Activated CD4-positive, alpha-beta T cell treated with anti-CD3 and anti-CD28 coated beads for 36 hours (primary cell): ENCODE data around the gene PCDHGC5. TPM values are rescaled to one million over a fixed set of nuclear protein-coding genes. Genes with fewer than 3 reads are reported as not detected.

Experiments
- ATAC-seq: fragments of 200-7000 bp; cut with Tn5 transposase; one replicate; pipeline ENCODE4 v1.10.0; 2021; ENCODE audit warnings: mild to moderate bottlenecking, moderate library complexity
- CTCF ChIA-PET: fragments of 350-600 bp; sonication (Branson Sonifier 250); formaldehyde crosslinking; loops from one replicate; lab custom pipeline; 2021; ENCODE audit warnings: antibody characterized with exemption; lab: Charles Lee
- POLR2A ChIA-PET: fragments of 350-600 bp; sonication (Branson Sonifier 250); formaldehyde crosslinking; loops from one replicate; lab custom pipeline; 2021; ENCODE audit warnings: antibody characterized with exemption, inconsistent platforms; lab: Charles Lee
- DNase-seq: peaks from one replicate; pipeline ENCODE4 v3.0.0-alpha.2; 2020
- H3K27ac Mint-ChIP-seq: one replicate; pipeline ENCODE4 v1.8.0; 2021; ENCODE audit warnings: mixed read lengths
- H3K27me3 Mint-ChIP-seq: one replicate; pipeline ENCODE4 v1.8.0; 2021; ENCODE audit warnings: mixed read lengths
- H3K36me3 Mint-ChIP-seq: one replicate; pipeline ENCODE4 v1.8.0; 2021; ENCODE audit warnings: low read depth, mixed read lengths
- H3K4me1 Mint-ChIP-seq: one replicate; pipeline ENCODE4 v1.8.0; 2021; ENCODE audit warnings: mixed read lengths
- H3K4me3 Mint-ChIP-seq: one replicate; pipeline ENCODE4 v1.8.0; 2021; ENCODE audit warnings: mild to moderate bottlenecking, moderate library complexity, mixed read lengths
- H3K9me3 Mint-ChIP-seq: one replicate; pipeline ENCODE4 v1.8.0; 2021; ENCODE audit warnings: low read depth, mixed read lengths
- intact Hi-C, 2 experiments: fragments of 100-400 bp; cut with DNase I in 1 of 2; cut with micrococcal nuclease in 1 of 2; formaldehyde crosslinking; loops; one replicate each; pipeline versions ENCODE4 v1.14.2 to v1.15.1; 2022 to 2024; cut with DNase I, micrococcal nuclease
- total RNA-seq, 2 experiments: library from RNA; stranded (reverse); gene quantifications; one replicate each; pipeline ENCODE4 v1.2.3, GENCODE V29; 2021

The PCDHGC5 gene
- total RNA-seq, 2 experiments from 2014 or later = not detected

- DNase-seq (no peak), ATAC-seq (no peak)
- H3K4me1 Mint-ChIP-seq = peaks cover 28% of the 10 kb centered on the region
- H3K36me3 Mint-ChIP-seq = no peaks in the 10 kb centered on the region
- ChIA-PET POLR2A (no interaction called here), CTCF (interaction anchor here (0.6 to 1.9 kb wide), 10 partner anchors 9 to 445 kb away, joined by 3 to 12 read pairs (median 4); partner anchors contain the start of genes DELE1, PCDHGA11, PCDHGA12 and PCDHGC5)
- intact Hi-C loops = loop anchor here (5.0 kb wide), 3 partner anchors 34 to 56 kb away; partner anchors contain the start of genes PCDHGA11 (in 1 of the 2) and PCDHGA12 (in 1 of the 2)
- peaks cover 60% of the 10 kb centered on the region for H3K27me3 Mint-ChIP-seq
- H3K27ac Mint-ChIP-seq = no peak overlapping the region
- no peaks in the 10 kb centered on the region for H3K9me3 Mint-ChIP-seq
- H3K4me3 Mint-ChIP-seq = no peak overlapping the region
Observed at GRCh38 chr5:141478321-141478945, 10.4 kb upstream of the PCDHGC5 start.

- H3K27me3 Mint-ChIP-seq = peaks cover 73% of the 10 kb centered on the region
- H3K27ac Mint-ChIP-seq = no peak overlapping the region
- POLR2A ChIA-PET = interaction anchor here (0.6 kb wide), 1 partner anchor 51 kb away, joined by 3 read pairs; no protein-coding TSS in a partner anchor
- H3K9me3 Mint-ChIP-seq = no peaks in the 10 kb centered on the region
- H3K4me1 Mint-ChIP-seq = peaks cover 34% of the 10 kb centered on the region
- no peak overlapping the region for H3K4me3 Mint-ChIP-seq
- DNase-seq (no peak), ATAC-seq (no peak)
- intact Hi-C loops = loop anchor here (5.0 kb wide), 3 partner anchors 33 to 57 kb away; partner anchors contain the start of genes PCDHGA11 (in 1 of the 2) and PCDHGA12 (in 1 of the 2)
- CTCF ChIA-PET = no interaction called here
- no peaks in the 10 kb centered on the region for H3K36me3 Mint-ChIP-seq
Observed at GRCh38 chr5:141479776-141480175, 9.1 kb upstream of the PCDHGC5 start.

- ChIA-PET POLR2A (interaction anchor here (0.5 kb wide), 1 partner anchor 54 kb away, joined by 3 read pairs; the partner anchor contains the start of gene PCDHGA12), CTCF (interaction anchor here (0.5 to 2.3 kb wide), 4 partner anchors 8 to 213 kb away, joined by 3 to 7 read pairs (median 5); partner anchors contain the start of genes PCDHGA10 and PCDHGC3)
- Mint-ChIP-seq H3K4me3 (no peak overlapping the region), H3K36me3 (no peaks in the 10 kb centered on the region), H3K27ac (no peak overlapping the region), H3K27me3 (peaks cover 72% of the 10 kb centered on the region), H3K4me1 (peaks cover 13% of the 10 kb centered on the region), H3K9me3 (no peaks in the 10 kb centered on the region)
- no peak for DNase-seq
- intact Hi-C loops = no loop called here
- ATAC-seq = no peak
Observed at GRCh38 chr5:141483902-141484301, 5.0 kb upstream of the PCDHGC5 start.

GRCh38 chr5:141484310-141484640, 4.6 kb upstream of the PCDHGC5 start:
- CTCF ChIA-PET = interaction anchor here (0.5 to 2.3 kb wide), 5 partner anchors 8 to 212 kb away, joined by 3 to 7 read pairs (median 6); partner anchors contain the start of genes PCDHGA10 and PCDHGC3

GRCh38 chr5:141484641-141485311, 4.1 kb upstream of the PCDHGC5 start, which contains the start of gene PCDHGC4:
Gene PCDHGC4, plus strand, starts transcription at chr5:141485030. Its CDS starts 144 bp downstream, at chr5:141485174.
- H3K4me1 Mint-ChIP-seq = peaks cover 13% of the 10 kb centered on the region
- POLR2A ChIA-PET = interaction anchor here (0.5 kb wide), 1 partner anchor 54 kb away, joined by 3 read pairs; the partner anchor contains the start of gene PCDHGA12
- ATAC-seq = peak; percentile 55
- H3K9me3 Mint-ChIP-seq = no peaks in the 10 kb centered on the region
- no peaks in the 10 kb centered on the region for H3K36me3 Mint-ChIP-seq
- peak within 1 kb of the TSS; percentile 44 for H3K4me3 Mint-ChIP-seq
- intact Hi-C loops = no loop called here
- CTCF ChIA-PET = interaction anchor here (0.7 to 2.3 kb wide), 5 partner anchors 9 to 79 kb away, joined by 3 to 7 read pairs (median 6); partner anchors contain the start of genes PCDHGB6 and PCDHGC3
- H3K27me3 Mint-ChIP-seq = peaks cover 70% of the 10 kb centered on the region
- no peak within 1 kb of the TSS for H3K27ac Mint-ChIP-seq
- peak; percentile 34 for DNase-seq

More at GRCh38 chr5:141484310-141484640, 4.6 kb upstream of the PCDHGC5 start:
- POLR2A ChIA-PET = interaction anchor here (0.5 kb wide), 1 partner anchor 54 kb away, joined by 3 read pairs; the partner anchor contains the start of gene PCDHGA12
- Mint-ChIP-seq H3K27me3 (peaks cover 71% of the 10 kb centered on the region), H3K9me3 (no peaks in the 10 kb centered on the region), H3K4me1 (peaks cover 13% of the 10 kb centered on the region), H3K27ac (no peak overlapping the region), H3K4me3 (no peak overlapping the region), H3K36me3 (no peaks in the 10 kb centered on the region)
- DNase-seq = no peak
- intact Hi-C loops = no loop called here
- peak; percentile 36 for ATAC-seq

GRCh38 chr5:141485321-141486055, 3.4 kb upstream of the PCDHGC5 start:
- ChIA-PET POLR2A (interaction anchor here (0.6 kb wide), 1 partner anchor 173 kb away, joined by 4 read pairs; no protein-coding TSS in a partner anchor), CTCF (interaction anchor here (0.7 to 2.3 kb wide), 7 partner anchors 9 to 79 kb away, joined by 3 to 7 read pairs (median 5); partner anchors contain the start of genes PCDHGB6 and PCDHGC3)
- H3K36me3 Mint-ChIP-seq = no peaks in the 10 kb centered on the region
- H3K4me3 Mint-ChIP-seq = peak overlapping the region; percentile 44
- no peak for ATAC-seq
- intact Hi-C loops = no loop called here
- no peak for DNase-seq
- peaks cover 13% of the 10 kb centered on the region for H3K4me1 Mint-ChIP-seq
- peaks cover 73% of the 10 kb centered on the region for H3K27me3 Mint-ChIP-seq
- H3K9me3 Mint-ChIP-seq = no peaks in the 10 kb centered on the region
- no peak overlapping the region for H3K27ac Mint-ChIP-seq

GRCh38 chr5:141486091-141486490, 2.8 kb upstream of the PCDHGC5 start:
- CTCF ChIA-PET = interaction anchor here (1.0 to 2.3 kb wide), 6 partner anchors 10 to 78 kb away, joined by 3 to 7 read pairs (median 6); partner anchors contain the start of genes PCDHGB6 and PCDHGC3
- intact Hi-C loops = no loop called here

GRCh38 chr5:141487131-141487530, 1.8 kb upstream of the PCDHGC5 start:
- Mint-ChIP-seq H3K9me3 (no peaks in the 10 kb centered on the region), H3K4me1 (peaks cover 15% of the 10 kb centered on the region), H3K4me3 (no peak overlapping the region), H3K36me3 (no peaks in the 10 kb centered on the region), H3K27me3 (peaks cover 77% of the 10 kb centered on the region), H3K27ac (no peak overlapping the region)
- no peak for ATAC-seq
- ChIA-PET POLR2A (no interaction called here), CTCF (interaction anchor here (1.1 kb wide), 1 partner anchor 12 kb away, joined by 3 read pairs; the partner anchor contains the start of gene PCDHGC3)
- DNase-seq = no peak
- intact Hi-C loops = no loop called here

More at GRCh38 chr5:141486091-141486490, 2.8 kb upstream of the PCDHGC5 start:
- Mint-ChIP-seq H3K4me1 (peaks cover 13% of the 10 kb centered on the region), H3K36me3 (no peaks in the 10 kb centered on the region), H3K4me3 (no peak overlapping the region), H3K27me3 (peaks cover 73% of the 10 kb centered on the region), H3K9me3 (no peaks in the 10 kb centered on the region), H3K27ac (no peak overlapping the region)
- ATAC-seq (no peak), DNase-seq (no peak)
- POLR2A ChIA-PET = no interaction called here

- H3K9me3 Mint-ChIP-seq = no peaks in the 10 kb centered on the region
- H3K27me3 Mint-ChIP-seq = peaks cover 77% of the 10 kb centered on the region
- peaks cover 11% of the 10 kb centered on the region for H3K4me1 Mint-ChIP-seq
- H3K27ac Mint-ChIP-seq = no peak overlapping the region
- H3K36me3 Mint-ChIP-seq = no peaks in the 10 kb centered on the region
- intact Hi-C loops = no loop called here
- ChIA-PET CTCF (interaction anchor here (0.6 to 1.1 kb wide), 4 partner anchors 12 to 135 kb away, joined by 3 to 4 read pairs (median 3); no protein-coding TSS in a partner anchor), POLR2A (no interaction called here)
- H3K4me3 Mint-ChIP-seq = no peak overlapping the region
- DNase-seq (no peak), ATAC-seq (no peak)
Observed at GRCh38 chr5:141489841-141490240, 960 bp downstream of the PCDHGC5 start.

GRCh38 chr5:141490271-141490670, 1.4 kb downstream of the PCDHGC5 start:
- DNase-seq (no peak), ATAC-seq (no peak)
- Mint-ChIP-seq H3K9me3 (no peaks in the 10 kb centered on the region), H3K27me3 (peaks cover 75% of the 10 kb centered on the region), H3K27ac (no peak overlapping the region), H3K36me3 (no peaks in the 10 kb centered on the region), H3K4me3 (no peak overlapping the region), H3K4me1 (peaks cover 6% of the 10 kb centered on the region)
- ChIA-PET CTCF (interaction anchor here (0.8 kb wide), 1 partner anchor 93 kb away, joined by 3 read pairs; no protein-coding TSS in a partner anchor), POLR2A (no interaction called here)
- intact Hi-C loops = no loop called here
